D721Med (cell line): ENCODE data around the gene TEP1.

Source experiments
- DNase-seq: peaks from one replicate; pipeline ENCODE4 v3.0.0; 2011; ENCODE audit warnings: low spot score; ENCODE audit not compliant: insufficient read length
- FAIRE-seq: peaks from 2 replicates; lab custom pipeline; 2011; peaks lifted over from hg19 to GRCh38; lab: Jason Lieb, UNC
- CTCF ChIP-seq: IDR thresholded peaks from 2 replicates; pipeline ENCODE4 v1.5.1; 2012; ENCODE audit warnings: mild to moderate bottlenecking, control low read depth; ENCODE audit not compliant: insufficient read depth; ENCODE audit errors: missing control alignments

Gene TEP1

GRCh38 chr14:20332431-20332787, 80.9 kb downstream of the TEP1 start:
- no peak for TF ChIP-seq CTCF
- FAIRE-seq (no peak), DNase-seq (no peak)

GRCh38 chr14:20331053-20331613, 82.2 kb downstream of the TEP1 start:
- no peak for DNase-seq
- FAIRE-seq: no peak

GRCh38 chr14:20329355-20329754, 83.9 kb downstream of the TEP1 start:
- no peak for TF ChIP-seq CTCF
- no peak for DNase-seq
- FAIRE-seq: no peak

More at GRCh38 chr14:20331053-20331613, 82.2 kb downstream of the TEP1 start:
- no peak for TF ChIP-seq CTCF

- DNase-seq: no peak
These were observed 84.6 kb downstream of the TEP1 start for GRCh38 chr14:20328705-20329104.

GRCh38 chr14:20327005-20327869, 86.1 kb downstream of the TEP1 start:
- peak; percentile 6 for FAIRE-seq
- TF ChIP-seq CTCF: peak; percentile 71
- DNase-seq: peak; percentile 27

More at GRCh38 chr14:20328705-20329104, 84.6 kb downstream of the TEP1 start:
- TF ChIP-seq CTCF: no peak
- no peak for FAIRE-seq

GRCh38 chr14:20317720-20318119, 95.6 kb downstream of the TEP1 start:
- DNase-seq (no peak), FAIRE-seq (no peak)
- no peak for TF ChIP-seq CTCF
